GM18498 (cell line): ENCODE measurements around the gene SHOC2.

ENCODE experiments used
- ATAC-seq: cut with Tn5 transposase; IDR thresholded peaks from one replicate; pipeline ENCODE4 v1.9.1; 2021; ENCODE audit warnings: mild to moderate bottlenecking, moderate library complexity; ENCODE audit not compliant: unreplicated experiment

The SHOC2 gene

GRCh38 chr10:111039522-111039921 lies 120.1 kb downstream of the SHOC2 start:
- ATAC-seq: no peak

DNA sequence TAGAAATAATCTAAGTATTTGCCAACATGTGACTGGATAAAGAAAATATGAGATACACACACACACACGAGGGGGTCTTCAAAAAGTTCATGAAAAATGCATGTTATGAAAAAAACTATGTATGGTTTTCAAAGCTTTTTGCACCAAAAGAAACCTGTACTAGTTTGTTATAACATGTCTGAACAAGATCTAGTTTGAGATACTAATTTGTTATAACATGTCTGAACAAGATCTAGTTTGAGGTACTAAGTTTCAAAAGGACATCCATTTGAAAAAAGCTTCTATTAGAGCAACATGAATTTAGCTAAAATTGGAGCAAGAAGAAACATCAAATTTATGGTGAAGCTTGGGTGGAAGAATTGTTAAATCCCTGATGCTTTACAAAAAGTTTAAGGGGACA lies 137.6 kb downstream of the SHOC2 start:
- ATAC-seq: no peak
